HG03045 (cell line): Measurements from ENCODE around the gene DACT3.

ENCODE experiments used
- ATAC-seq: cut with Tn5 transposase; IDR thresholded peaks from one replicate; pipeline ENCODE4 v1.9.1; 2021; ENCODE audit warnings: mild to moderate bottlenecking, moderate library complexity; ENCODE audit not compliant: unreplicated experiment

Gene DACT3, protein sequence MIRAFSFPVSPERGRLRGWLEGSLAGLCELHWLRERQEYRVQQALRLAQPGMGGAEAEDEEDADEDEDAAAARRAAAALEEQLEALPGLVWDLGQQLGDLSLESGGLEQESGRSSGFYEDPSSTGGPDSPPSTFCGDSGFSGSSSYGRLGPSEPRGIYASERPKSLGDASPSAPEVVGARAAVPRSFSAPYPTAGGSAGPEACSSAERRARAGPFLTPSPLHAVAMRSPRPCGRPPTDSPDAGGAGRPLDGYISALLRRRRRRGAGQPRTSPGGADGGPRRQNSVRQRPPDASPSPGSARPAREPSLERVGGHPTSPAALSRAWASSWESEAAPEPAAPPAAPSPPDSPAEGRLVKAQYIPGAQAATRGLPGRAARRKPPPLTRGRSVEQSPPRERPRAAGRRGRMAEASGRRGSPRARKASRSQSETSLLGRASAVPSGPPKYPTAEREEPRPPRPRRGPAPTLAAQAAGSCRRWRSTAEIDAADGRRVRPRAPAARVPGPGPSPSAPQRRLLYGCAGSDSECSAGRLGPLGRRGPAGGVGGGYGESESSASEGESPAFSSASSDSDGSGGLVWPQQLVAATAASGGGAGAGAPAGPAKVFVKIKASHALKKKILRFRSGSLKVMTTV

DNA sequence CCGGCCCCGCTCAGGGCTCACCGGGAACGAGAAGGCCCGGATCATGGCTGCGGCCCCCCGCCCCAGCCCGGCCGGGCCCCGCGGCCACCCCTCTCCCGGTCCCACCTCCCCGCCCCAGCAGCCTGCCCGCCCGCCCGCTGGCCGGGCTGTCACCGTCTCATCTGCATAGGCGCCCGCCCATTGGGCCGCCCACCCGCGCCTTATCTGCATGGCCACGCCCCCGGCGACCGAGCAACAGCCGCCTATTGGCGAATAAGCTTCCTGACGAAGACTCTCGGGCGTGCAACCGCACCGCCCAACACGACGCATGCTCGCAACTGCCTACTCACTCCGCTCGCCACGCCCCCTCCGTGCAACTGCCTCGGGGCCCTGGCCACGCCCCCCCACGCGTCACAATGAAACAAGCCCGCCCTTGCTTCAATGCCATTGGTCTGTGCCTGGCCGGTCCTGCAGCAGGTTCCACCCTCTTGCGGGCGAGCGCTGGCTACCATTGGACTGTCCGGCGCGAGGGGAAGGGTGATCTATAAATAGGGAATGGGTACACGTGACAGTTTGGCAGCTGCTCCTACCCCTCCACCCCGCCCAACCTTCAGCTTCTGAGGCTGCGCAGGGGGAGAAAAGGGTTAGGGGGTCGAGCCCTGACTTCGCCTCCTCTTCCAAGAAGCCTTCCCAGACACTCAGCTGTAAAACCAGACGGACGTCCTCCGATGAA lies at the start of gene DACT3:
TSS of gene DACT3 (minus strand) at position 163 of the 712 bp plus-strand sequence. CDS start at position 45, 118 bp downstream.
- ATAC-seq, result peak; percentile 93

DNA sequence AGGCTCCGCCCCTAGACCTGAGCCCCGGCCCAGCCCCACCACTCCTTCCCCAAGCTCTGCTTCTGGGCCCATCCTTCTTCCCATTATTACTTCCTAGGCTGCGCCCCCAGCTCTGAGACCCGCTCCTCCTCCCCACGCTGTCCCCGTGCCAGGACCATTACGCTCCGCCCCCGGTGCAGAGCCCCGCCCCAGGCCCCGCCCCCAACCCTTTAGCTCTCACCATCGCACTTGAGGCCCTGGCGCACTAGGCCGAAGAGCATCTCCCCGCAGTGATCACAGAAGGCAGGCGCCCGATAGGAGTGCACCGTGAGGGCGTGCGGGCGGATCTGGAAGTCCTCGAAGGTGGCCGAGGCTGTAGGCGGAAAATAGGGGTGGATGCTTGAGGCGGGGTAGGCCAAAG lies 49.7 kb upstream of the DACT3 start:
- ATAC-seq, result no peak

GRCh38 chr19:46704379-46705076 lies 43.5 kb upstream of the DACT3 start:
- no peak for ATAC-seq

- ATAC-seq, result no peak
Measured at GRCh38 chr19:46700704-46701103, 39.7 kb upstream of the DACT3 start.

DNA sequence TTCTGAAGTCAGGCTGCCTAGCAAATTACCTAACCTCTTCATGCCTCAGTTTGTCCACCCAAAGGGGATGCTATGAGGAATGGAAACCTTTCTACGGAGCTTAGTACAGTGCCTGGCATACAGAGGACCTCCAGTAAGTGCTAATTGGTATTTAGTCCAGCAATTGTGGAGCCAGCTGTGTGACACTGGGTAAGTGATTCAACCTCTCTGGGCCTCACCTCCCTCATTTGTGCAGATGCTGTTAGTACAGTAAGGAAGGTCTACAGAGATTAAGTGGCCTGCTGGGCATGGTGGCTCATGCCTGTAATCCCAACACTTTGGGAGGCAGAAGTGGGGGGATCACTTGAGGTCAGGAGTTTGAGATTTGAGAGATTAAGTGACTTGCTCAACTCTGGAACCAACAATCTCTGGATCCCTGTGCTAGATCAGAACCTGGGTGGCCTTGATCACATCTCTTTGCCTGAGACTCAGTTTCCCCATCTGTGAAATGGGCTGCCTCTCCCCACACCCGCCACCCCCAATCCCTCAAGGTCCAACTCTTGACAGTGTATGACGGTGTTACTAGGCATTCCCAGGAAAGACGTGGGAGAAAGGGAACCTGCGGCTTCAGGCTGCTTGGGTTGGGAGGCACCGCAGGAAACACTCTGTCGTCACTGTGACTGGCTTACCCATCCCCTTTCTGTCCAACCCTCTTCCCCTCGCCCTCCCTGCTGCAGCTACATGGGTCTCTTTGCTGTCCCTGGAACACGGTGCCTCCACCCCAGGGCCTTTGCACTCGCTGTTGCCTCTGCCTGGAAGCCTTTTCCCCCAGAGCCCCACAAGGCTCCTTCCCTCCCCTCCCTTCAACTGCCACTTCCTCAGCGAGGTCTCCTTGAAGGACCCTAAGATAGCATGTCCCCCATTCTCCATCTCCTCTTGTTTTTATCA lies 37.7 kb upstream of the DACT3 start:
- ATAC-seq, result no peak

GRCh38 chr19:46697204-46697960 lies 36.4 kb upstream of the DACT3 start:
- no peak for ATAC-seq

DNA sequence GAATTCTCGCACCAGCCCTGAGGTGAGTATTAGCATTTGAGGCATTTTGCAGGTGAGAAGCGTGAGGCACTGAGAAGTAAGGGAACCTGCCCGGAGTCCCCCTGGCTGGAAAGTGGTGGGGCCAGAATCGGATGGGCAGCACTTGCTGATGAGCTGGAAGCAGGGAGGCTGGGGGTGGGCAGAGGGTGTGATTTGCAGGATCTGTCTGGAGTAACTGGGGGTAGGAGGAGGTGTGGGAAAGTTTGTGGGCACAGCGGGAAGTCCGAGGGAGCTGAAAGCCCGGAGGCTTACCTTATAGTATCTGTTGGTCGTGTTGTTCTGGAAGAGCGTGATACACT lies 35.9 kb upstream of the DACT3 start:
- ATAC-seq, result no peak

- ATAC-seq, result no peak
Measured at GRCh38 chr19:46696052-46696451, 35.1 kb upstream of the DACT3 start.

DNA sequence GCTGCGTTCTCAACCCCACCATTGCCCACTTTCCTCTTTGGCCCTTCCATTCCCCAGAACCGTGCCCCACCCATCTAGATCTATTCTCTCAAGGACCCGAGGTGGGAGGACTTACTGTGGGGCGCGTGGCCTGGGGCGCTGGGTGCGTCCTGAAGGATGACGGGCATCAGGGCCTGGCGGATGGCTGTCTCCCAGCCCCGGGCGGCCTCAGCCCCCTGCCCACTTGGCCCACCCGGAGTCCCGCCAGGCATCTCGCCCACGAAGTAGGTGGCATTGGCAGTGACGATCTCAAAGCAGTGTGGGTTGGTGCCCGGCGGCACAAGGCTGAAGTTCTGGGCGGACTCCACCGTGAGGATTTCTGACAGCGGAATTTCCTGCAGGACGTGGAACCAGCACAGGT lies 32.8 kb upstream of the DACT3 start:
- ATAC-seq, result no peak

DNA sequence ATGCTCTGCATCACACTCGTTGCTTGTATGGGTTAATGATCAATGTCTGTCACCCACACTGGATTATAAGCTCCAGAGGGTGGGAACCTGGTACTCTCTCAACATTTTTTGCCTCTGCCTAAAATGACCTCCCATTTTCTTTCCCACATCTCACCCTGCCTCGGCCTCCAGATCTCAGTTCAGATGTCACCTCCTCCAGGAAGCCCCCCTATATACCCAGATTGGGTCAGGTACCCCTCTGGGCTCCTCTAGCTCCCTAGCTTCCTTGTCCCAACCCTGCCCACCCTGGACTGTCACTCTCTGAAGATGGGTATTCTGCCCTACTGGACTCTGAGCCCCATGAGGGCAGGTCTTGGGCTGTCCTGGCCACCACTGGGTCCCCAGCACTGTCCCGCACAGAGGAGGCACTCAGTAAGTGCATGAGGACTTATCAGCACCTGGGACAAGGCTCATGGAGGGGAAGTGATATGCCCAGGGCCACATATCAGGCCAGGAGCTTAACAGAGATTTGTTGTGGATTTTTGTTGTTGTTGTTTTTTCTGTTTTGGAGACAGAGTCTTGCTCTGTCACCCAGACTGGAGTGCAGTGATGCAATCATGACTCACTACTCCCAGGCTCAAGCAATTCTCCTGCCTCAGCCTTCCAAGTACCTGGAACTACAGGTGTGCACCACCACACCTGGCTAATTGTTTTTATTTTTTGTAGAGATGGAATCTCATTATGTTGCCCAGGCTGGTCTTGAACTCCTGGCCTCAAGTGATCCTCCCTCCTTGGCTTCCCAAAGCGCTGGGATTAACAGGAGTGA lies 32.1 kb upstream of the DACT3 start:
- no peak for ATAC-seq

DNA sequence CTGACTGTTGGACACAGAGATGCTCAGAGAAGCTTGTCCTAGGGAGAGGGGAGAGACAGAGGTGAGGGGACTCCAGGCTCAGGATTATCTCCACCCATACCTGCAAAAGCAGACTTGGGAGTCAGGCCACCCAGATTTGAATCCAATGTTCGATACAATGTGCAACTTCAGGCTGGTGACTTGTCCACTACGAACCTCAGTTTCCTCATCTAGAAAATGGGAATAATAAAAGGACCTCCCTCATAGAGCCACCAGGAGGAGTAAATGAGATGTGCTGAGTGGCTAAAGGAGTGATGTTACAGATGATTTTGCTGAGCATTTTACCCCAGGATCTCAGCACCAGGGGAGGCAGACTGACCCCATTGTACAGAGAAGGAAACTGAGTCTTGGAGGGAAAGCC lies 31.0 kb upstream of the DACT3 start:
- no peak for ATAC-seq

DNA sequence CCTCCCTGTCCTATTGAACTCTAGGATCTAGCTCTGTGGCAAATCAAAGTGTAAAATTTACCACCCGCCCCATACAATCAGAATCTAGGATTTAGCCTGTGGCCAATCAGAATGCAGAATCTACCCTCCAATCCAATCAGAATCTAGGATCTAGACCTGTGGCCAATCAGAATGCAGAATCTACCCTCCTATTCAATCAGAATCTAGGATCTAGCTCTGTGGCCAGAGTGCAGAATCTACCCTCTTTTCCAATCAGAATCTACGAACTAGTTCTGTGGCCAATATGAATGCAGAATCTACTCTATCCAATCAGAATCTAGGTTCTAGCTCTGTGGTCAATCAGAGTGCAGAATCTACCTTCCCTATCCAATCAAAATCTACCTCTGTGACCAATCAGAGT lies 30.1 kb upstream of the DACT3 start:
- no peak for ATAC-seq

- ATAC-seq, result no peak
Measured at GRCh38 chr19:46689358-46689757, 28.4 kb upstream of the DACT3 start.

DNA sequence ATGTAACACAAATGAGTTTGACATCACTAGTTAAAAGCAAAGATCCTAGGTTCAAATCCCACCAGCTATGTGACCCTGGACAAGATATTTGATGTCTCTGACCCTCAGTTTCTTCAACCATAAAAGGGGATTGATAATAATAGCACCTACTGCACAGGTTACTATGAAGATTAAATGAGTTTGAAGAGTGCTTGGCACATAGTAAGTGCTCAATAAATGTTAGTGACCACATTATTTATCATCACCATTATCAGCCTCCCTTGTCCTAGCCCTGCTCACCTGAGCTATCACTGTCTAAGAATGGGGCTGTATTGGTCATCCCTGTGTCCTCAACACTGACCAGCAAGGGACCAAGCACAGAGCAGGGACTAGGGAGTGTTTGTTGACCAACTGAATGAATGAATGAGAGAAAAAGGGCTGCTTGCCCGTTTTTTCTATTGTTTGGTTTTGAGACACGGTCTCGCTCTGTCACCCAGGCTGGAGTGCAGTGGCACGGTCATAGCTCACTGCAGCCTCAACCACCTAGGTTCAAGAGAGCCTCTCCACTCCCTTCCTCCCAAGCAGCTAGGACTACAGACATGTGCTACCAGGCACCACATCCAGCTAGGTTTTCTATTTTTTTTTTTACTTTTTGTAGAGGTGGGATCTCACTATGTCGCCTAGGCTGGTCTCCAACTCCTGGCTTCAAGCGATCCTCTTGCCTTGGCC lies 26.6 kb upstream of the DACT3 start:
- ATAC-seq, result no peak

DNA sequence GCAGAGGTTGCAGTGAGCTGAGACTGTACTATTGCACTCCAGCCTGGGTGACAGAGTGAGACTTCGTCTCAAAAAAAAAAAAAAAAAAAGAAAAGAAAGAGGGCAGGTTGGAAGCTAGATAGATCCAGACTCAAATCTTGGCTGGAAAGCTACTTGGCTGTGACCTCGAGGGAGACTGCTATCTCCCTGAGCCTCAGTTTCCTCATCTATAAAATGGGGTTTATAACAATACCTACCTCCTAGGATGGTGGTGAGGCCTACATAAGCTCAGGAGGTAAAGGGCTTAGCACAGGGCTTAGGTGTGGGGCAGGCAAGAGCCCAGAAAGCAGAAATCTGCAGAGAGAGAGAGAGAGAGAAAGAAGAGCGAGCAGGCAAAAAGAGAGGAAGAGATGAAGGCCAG lies 24.2 kb upstream of the DACT3 start:
- no peak for ATAC-seq

- ATAC-seq, result no peak
Measured at GRCh38 chr19:46678110-46678732, 17.2 kb upstream of the DACT3 start.

GRCh38 chr19:46674416-46675178 lies 13.6 kb upstream of the DACT3 start:
- ATAC-seq, result no peak
